ENCODE measurements around the gene TSSK2. TPM values are rescaled to one million over a fixed set of nuclear protein-coding genes. Genes with fewer than 3 reads are reported as not detected.

Gene TSSK2
- total RNA-seq, 1 donor from 2014 or later, result not detected

DNA sequence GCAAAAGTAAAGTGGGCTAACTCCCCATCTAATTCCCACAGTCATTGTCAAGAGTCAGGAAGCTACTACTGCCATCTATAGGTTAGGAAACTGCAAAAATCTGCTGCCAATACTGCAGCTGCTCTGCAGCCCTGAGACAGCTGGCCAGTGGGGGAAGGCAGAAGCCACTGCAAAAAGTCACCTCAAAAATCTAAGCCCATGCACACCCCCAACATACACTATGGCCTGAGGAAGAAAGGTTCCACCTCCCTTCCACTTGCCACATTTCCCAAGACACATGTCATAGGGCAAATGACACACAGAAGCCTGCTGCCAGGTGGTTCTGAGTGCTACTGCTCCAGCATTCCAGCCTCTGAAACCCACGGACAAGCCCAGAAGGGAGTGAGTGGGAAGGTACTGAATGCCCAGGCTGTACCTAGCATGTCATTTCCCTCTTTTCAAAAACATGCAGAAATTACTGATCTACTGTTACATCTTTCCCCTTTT lies 45.8 kb upstream of the TSSK2 start:
- peaks cover 0 to 10% of the 10 kb centered on the region in 2 donors for H3K36me3 ChIP-seq
- H3K4me1 ChIP-seq, result peaks cover 23% of the 10 kb centered on the region
- intact Hi-C loops (cut with DNase I), result no loop called here
- no peak overlapping the region for H3K27ac ChIP-seq
- TF ChIP-seq, protein P1, sequence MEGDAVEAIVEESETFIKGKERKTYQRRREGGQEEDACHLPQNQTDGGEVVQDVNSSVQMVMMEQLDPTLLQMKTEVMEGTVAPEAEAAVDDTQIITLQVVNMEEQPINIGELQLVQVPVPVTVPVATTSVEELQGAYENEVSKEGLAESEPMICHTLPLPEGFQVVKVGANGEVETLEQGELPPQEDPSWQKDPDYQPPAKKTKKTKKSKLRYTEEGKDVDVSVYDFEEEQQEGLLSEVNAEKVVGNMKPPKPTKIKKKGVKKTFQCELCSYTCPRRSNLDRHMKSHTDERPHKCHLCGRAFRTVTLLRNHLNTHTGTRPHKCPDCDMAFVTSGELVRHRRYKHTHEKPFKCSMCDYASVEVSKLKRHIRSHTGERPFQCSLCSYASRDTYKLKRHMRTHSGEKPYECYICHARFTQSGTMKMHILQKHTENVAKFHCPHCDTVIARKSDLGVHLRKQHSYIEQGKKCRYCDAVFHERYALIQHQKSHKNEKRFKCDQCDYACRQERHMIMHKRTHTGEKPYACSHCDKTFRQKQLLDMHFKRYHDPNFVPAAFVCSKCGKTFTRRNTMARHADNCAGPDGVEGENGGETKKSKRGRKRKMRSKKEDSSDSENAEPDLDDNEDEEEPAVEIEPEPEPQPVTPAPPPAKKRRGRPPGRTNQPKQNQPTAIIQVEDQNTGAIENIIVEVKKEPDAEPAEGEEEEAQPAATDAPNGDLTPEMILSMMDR (IDR thresholded peaks at IDR 0.05), result no peak
- TF ChIP-seq POLR2A (IDR thresholded peaks at IDR 0.05), result no peak
- no peak for TF ChIP-seq POLR2AphosphoS5 (IDR thresholded peaks at IDR 0.05; ENCODE audit: insufficient read depth in 1 of 2, low read depth in 1 of 2)
- no peaks in the 10 kb centered on the region for H3K9me3 ChIP-seq
- no peak overlapping the region for H3K4me3 ChIP-seq
- no peaks in the 10 kb centered on the region for H3K27me3 ChIP-seq
- no peak for DNase-seq (ENCODE audit: extremely low spot score in 2 of 2)

DNA sequence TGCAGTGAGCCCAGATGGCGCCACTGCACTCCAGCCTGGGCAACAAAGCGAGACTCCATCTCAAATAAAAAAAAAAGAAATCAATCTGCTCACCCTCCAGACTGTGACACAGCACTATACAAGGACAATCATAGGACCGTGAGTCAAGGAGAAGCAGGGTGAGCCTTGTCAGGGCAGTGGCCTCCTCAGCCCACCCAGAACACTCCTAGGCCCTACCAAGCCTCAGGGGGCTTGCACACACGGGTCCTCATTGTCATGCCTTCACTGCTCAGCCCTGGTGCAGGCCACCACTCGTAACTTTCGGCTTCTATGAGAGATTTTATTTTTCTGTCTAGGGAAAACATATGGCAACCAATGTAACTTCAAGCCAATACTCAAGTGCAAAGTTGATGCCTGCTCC lies 44.7 kb upstream of the TSSK2 start:
- Histone ChIP-seq H3K27ac (no peak overlapping the region), H3K27me3 (no peaks in the 10 kb centered on the region), H3K36me3 (peaks cover 0 to 5% of the 10 kb centered on the region in 2 donors), H3K4me3 (no peak overlapping the region), H3K4me1 (peaks cover 23% of the 10 kb centered on the region), H3K9me3 (no peaks in the 10 kb centered on the region)
- intact Hi-C loops (cut with DNase I), result no loop called here
- TF ChIP-seq, protein P1 (IDR thresholded peaks at IDR 0.05), result no peak
- TF ChIP-seq POLR2A (IDR thresholded peaks at IDR 0.05) (no peak), POLR2AphosphoS5 (IDR thresholded peaks at IDR 0.05; ENCODE audit: insufficient read depth in 1 of 2, low read depth in 1 of 2) (no peak)
- DNase-seq (ENCODE audit: extremely low spot score in 2 of 2), result no peak

DNA sequence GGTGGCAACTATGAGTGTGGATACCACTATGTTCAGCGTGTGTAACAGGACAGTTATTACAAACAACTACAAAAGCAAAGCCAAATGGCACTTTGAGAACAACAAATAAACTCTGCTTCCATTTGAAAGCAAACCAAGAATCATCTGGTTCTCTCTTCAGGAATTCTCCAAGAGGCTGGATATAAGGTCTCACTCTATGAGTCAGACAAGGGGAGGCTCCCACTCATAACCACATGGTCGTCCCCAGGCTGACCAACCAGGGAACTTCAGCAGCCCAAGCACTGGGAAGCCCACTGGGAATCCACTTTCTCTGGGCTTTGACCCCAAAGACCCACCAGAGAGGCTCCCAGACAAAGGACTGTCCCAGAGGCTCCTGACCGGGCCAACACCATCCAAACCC lies 44.2 kb upstream of the TSSK2 start:
- no peak overlapping the region for H3K27ac ChIP-seq
- H3K4me1 ChIP-seq, result peaks cover 23% of the 10 kb centered on the region
- no peaks in the 10 kb centered on the region for H3K9me3 ChIP-seq
- intact Hi-C loops (cut with DNase I), result no loop called here
- H3K36me3 ChIP-seq, result peaks cover 0 to 5% of the 10 kb centered on the region in 2 donors
- no peak for DNase-seq (ENCODE audit: extremely low spot score in 2 of 2)
- no peak for TF ChIP-seq POLR2A (IDR thresholded peaks at IDR 0.05)
- no peak for TF ChIP-seq POLR2AphosphoS5 (IDR thresholded peaks at IDR 0.05; ENCODE audit: insufficient read depth in 1 of 2, low read depth in 1 of 2)
- TF ChIP-seq, protein P1 (IDR thresholded peaks at IDR 0.05), result no peak
- H3K4me3 ChIP-seq, result no peak overlapping the region
- H3K27me3 ChIP-seq, result no peaks in the 10 kb centered on the region

DNA sequence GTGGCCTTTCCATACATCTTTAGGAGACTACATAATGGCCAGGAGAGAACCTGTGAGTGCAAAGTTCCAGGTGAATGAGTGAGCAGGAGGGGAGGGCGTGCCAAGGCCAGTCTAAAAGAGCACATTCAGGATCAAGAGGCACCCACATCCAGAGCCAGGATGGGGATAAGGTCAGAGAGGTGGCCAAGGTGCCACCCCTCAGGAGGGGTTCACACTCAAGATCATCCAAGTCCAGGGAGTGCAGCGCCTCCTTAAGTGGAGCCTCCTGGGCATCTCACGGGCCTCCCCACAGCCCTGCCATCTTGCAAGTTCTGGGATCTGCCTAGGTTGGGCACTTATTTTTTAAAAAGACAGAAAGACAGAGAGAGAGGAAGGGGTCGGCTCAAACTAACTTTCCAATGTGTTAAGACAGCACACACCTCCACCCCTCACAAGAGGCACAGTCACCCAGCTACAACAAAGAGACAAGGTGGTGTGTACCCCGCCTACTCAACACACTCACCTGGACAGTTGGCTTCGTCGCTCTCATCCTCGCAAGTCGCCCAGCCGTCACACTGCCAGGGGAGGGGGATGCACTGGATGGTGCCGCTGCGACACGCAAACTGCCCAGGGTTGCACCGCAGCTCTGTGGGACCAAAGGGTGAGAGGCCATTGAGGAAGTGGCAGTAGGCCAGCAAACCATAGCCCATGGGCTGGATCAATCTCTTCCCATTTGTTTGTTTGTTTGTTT lies 42.1 kb upstream of the TSSK2 start:
- TF ChIP-seq POLR2A (IDR thresholded peaks at IDR 0.05) (no peak), POLR2AphosphoS5 (IDR thresholded peaks at IDR 0.05; ENCODE audit: insufficient read depth in 1 of 2, low read depth in 1 of 2) (no peak)
- TF ChIP-seq, protein P1 (IDR thresholded peaks at IDR 0.05), result no peak

DNA sequence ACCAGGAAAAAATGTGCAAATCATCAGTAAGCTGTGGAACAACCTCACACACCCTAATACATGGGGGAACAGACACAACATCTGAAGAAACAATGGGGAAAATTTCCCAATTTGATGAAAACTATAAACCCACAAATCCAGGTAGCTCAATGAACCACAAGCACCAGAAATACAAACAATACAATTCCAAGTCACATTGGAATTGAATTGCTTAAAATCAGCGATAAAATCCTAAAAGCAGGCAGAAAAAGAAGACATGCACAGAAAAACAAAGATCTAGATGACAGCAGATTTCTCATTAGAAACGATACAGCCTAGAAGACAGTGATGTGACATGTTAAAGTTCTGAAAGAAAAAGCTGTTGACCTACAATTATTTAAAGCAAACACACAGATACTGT lies 40.9 kb upstream of the TSSK2 start:
- TF ChIP-seq POLR2AphosphoS5 (IDR thresholded peaks at IDR 0.05; ENCODE audit: insufficient read depth in 1 of 2, low read depth in 1 of 2) (no peak), POLR2A (IDR thresholded peaks at IDR 0.05) (no peak)
- TF ChIP-seq, protein P1 (IDR thresholded peaks at IDR 0.05), result no peak
- Histone ChIP-seq H3K27ac (no peak overlapping the region), H3K36me3 (peaks cover 0 to 5% of the 10 kb centered on the region in 2 donors), H3K4me3 (no peak overlapping the region), H3K9me3 (no peaks in the 10 kb centered on the region), H3K27me3 (no peaks in the 10 kb centered on the region), H3K4me1 (peaks cover 19% of the 10 kb centered on the region)
- DNase-seq (ENCODE audit: extremely low spot score in 2 of 2), result no peak
- intact Hi-C loops (cut with DNase I), result no loop called here

More for the DNA sequence above, 42.1 kb upstream of the TSSK2 start:
- H3K9me3 ChIP-seq, result no peaks in the 10 kb centered on the region
- peaks cover 0 to 5% of the 10 kb centered on the region in 2 donors for H3K36me3 ChIP-seq
- DNase-seq (ENCODE audit: extremely low spot score in 2 of 2), result no peak
- H3K4me1 ChIP-seq, result peaks cover 23% of the 10 kb centered on the region
- no peak overlapping the region for H3K27ac ChIP-seq
- no peaks in the 10 kb centered on the region for H3K27me3 ChIP-seq
- H3K4me3 ChIP-seq, result no peak overlapping the region
- intact Hi-C loops (cut with DNase I), result loop anchor here (2.0 kb wide), 1 partner anchor 72 kb away; no protein-coding TSS in a partner anchor
